Keratinocyte (primary cell): ENCODE measurements around the gene MAP4K3.

Experiments
- CTCF ChIP-seq, 3 experiments: IDR thresholded peaks in 1 of 3; conservative IDR thresholded peaks in 1 of 3; optimal IDR thresholded peaks in 1 of 3; 2 replicates in 2 of 3; 3 replicates in 1 of 3; pipeline versions ENCODE3 to v1.5.1; 2011; ENCODE audit warnings: low read length in 3 of 3, mild to moderate bottlenecking in 3 of 3, moderate library complexity in 2 of 3, control low read depth in 1 of 3, inconsistent platforms in 1 of 3; ENCODE audit not compliant: insufficient read depth in 2 of 3; ENCODE audit errors: extremely low read depth in 1 of 3
- EZH2 ChIP-seq: IDR thresholded peaks from one replicate; pipeline ENCODE4 v1.6.1; 2012; ENCODE audit warnings: inconsistent platforms, mild to moderate bottlenecking, low read length, moderate library complexity

GRCh38 chr2:39252888-39253518 is 184.1 kb downstream of the MAP4K3 start:
- no peak for TF ChIP-seq CTCF (optimal IDR thresholded peaks at IDR 0.05 in 1 of 3, IDR thresholded peaks at IDR 0.05 in 1 of 3, conservative IDR thresholded peaks at IDR 0.05 in 1 of 3; ENCODE audit: extremely low read depth in 1 of 3, insufficient read depth in 2 of 3, low read length in 3 of 3)
- TF ChIP-seq EZH2, result no peak
